SHP77 (cell line): ENCODE data around the gene MTFR2.

ENCODE experiments used
- DNase-seq, 2 experiments: peaks; one replicate each; lab custom pipeline; 2025; lab: John Stamatoyannopoulos, UW

MTFR2 gene

DNA sequence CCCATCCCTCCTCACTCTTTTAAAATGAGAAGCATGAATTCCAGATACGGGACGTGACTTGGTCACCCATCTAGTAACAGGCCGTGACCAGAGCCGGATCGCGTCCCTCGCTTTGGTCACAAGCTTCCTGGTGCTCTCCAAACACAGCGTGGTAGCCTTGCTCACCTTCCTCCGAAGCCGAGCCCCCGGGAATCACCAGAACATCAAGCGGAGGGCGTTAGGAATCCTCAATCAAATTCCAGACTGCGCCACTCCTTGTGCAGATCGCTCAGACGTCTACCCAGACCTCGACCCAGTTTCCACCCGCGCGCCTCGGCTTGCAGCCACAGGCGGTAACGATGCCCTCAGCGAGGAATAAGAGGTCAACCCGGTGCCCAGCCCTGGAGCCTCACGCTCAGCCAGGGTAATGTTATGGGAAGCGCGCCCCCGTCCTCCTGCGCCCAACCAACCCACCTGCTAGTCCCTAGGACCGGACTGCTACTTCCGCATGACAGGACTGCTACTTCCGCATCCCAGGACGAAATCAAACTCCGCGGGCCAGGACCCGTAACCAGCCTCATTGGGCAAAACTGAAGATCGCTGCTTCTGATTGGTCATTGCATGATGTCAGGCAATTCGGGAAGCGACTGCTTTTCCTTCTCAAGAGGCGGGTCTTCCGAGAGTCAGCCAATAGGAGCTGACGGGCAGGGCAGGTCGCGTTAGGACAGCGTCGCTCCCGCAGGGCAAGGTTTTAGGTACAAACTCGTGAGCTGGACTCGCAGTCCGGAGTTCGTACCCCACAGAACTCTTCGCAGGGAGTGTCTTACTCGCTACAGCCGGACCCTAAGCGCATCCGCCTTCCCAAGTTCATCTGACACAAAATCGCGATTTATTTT, at the start of gene MTFR2:
TSS of gene MTFR2 (minus strand) at position 501 of the 875 bp plus-strand sequence. CDS start 1,212 bp downstream, outside the sequence.
- peak; percentile 99 for DNase-seq

DNA sequence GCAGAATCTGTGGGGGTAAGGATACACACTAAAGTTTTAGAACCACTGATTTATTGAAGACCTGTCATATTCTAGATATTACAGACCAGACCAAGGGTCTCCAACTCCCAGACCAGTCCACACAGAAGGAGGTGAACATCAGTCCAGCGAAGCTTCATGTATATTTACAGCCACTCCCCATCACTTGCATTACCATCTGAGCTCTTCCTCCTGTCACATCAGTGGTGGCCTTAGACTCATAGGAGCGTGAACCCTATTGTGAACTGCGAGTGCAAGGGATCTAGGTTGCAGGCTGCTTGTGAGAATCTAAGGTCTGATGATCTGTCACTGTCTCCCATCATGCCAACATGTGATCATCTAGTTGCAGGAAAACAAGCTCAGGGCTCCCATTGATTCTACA, 44.5 kb upstream of the MTFR2 start:
- no peak for DNase-seq

DNA sequence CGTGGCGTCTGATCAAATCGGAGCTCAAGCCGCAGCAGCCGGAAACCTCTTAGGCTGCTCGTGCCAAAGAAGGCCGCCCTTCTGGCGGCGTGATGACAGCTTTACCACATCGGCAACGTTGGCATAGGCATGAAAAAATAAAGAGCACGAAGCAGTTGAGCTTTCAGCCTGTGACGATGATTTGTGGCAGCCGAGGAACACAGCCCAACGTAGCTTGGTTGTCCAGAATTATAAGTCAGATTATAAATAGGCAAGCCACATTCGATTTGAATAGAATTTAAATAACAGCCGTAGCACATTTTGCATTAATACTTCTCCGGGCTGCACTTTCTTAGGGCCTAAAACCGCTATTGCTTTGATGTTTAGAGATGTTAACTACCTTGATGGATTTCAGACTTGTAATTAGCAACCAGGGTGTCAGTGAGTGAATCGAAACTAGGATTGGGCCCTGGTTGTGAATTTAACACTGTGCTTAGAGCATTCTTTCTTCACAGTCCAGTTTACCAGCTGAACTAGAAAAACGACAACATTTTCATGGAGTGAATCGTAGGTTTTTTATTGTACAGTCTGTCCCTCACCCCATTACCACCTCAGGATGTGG, 40.4 kb upstream of the MTFR2 start:
- DNase-seq, result peak; percentile 84 to 88

DNA sequence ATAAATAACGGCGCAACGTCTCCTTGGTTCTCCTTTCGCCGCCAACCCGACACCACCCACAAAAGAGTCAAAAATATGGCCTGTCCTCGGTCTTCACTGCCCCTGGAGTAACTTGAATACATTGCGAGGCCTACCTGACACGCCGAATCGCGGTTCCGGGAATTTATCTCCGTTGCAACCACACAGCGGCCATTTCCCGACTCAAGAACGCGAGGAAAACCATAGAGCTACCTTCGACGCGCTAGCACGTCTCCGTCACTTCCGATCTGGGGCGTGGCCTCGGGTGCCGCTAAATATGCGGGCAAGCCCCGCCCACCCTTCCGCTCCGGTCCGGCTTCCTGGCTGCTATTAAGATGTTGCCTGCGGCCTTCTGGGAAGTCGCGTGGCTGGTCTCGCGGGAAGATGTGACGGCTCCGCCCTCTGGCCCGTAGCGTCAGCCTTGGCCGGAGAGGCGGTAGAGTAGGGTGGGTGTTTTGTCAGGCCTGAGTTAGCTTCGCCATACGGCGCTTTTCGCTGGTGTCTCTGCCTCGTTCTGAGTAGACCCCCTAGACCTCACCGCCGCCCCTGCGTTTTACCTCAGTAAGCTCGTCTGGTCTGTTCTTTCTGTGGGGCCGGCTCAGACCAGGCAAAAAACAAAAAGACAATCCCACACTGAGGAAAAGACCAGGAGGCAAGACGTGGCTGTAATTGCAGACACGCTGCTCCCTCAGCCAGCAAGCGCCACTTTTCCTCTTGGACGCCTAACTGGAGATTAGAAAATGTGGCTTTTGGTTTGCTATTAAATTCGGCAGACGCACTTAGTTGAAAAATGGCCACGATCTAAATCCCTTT, 39.7 kb upstream of the MTFR2 start, which contains the start of gene BCLAF1:
TSS of gene BCLAF1 (minus strand) at position 268 of the 831 bp plus-strand sequence. CDS start 9,980 bp downstream, outside the sequence.
- peak; percentile 96 to 97 for DNase-seq

DNA sequence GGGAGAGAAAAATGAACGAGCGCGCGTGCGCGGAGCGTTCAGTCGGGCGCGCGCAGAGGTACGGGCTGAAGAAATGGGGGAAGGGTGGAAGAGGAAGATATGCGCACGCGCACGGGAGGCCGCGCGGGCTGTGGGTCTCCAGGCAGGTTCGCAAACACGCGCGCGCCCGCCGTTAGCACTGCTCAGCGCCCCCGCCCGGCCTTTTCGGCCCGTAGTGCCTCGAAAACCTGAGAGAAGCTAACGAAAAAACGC, 39.1 kb upstream of the MTFR2 start:
- DNase-seq, result peak; percentile 81 to 88

DNA sequence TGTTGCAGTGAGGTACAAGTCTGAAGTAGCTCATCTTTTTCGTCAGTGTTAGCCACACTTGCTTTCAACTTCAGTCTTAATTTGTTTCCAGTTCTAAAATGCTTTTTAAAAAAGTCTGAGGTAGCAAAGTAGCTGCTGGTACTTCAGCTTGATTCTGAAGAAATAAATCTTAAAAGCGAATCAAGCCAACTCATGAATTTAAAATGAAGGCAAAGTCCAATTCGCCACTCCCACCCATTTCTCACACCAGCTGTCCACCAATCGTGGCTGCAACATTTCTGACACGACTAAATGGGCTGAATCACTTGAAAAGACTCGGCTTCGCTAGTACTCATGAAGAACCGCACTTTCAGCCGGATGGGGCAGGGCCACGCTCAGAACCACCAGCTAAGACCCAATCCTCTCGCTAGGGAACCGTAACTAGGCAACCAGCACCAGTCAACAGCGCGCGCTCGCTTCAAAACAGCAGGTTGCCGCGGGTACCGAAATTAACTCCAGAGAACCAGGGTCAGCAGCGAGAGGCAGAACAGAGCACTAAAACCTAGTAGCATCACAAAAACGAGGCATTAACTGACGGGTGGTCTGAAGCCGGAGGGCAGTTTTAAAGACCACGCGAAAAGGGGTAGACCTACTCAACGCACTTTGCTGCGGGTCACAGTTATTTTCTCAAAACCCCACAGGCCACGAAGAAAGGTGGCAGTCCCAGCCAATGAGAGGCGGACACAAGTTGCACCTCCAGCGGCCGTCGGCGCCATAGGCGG, 38.6 kb upstream of the MTFR2 start:
- DNase-seq, result peak in 1 of 2 experiments; percentile 36

DNA sequence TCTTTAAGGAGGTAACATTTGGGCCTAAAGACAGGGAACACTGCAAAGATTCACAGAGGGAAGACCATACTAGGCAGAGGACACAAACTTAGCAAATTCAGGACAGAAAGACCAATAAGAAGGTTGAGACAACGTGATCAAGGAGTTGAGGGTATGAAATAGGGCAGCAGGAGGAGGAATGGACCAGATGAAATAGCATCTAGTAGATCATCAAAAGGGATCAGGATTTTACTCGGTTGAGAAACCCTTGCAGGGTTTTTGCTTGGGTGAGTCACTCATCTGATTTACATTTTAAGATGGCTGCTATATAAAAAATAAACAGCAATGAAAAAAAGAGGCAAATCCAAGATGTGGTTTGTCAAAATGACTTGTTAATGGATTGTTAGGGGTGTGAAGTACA, 34.8 kb upstream of the MTFR2 start:
- DNase-seq, result no peak

DNA sequence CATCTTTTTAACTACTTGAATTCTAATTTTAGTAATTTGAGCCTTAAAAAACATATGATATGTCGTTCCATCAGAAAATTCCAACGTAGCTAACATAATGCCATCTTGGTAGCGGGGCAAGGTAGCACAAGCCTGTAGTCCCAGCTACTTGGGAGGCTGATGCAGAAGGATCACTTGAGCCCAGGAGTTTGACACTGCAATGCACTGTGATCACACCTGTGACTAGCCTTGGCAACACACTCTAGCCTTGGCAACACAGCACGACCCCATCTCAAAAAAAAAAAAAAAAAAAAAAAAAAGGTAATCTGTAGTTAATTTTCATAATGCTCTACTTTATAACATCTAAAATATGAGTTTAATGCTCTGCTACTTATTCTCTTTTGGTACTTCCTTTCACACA, 32.8 kb upstream of the MTFR2 start:
- no peak for DNase-seq

DNA sequence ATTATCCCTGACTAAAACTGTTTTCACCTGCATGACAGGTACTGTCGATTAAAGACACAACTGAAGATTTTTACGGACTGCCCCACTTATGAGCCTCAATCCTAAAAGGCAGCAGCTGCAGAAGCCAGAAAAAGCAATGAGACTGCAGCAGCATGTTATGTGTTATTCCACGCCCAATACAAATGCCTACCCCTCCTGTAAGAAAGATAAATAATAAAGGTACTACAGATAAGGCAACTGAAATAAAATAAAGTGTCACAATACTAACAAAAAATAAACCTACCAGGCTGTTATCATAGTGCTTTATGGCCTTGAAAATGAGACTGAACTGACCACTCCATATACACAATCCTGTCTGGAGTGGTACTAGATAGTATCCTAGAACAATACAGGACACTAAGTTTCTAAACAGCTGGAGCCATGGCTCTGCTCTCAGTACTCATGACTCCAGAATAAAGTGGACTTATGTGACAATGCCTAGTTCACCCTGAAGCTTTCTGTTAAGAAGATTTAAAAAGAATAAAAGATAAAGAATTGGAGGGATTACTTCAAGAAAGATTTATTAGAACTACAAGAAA, 30.0 kb upstream of the MTFR2 start:
- no peak for DNase-seq

DNA sequence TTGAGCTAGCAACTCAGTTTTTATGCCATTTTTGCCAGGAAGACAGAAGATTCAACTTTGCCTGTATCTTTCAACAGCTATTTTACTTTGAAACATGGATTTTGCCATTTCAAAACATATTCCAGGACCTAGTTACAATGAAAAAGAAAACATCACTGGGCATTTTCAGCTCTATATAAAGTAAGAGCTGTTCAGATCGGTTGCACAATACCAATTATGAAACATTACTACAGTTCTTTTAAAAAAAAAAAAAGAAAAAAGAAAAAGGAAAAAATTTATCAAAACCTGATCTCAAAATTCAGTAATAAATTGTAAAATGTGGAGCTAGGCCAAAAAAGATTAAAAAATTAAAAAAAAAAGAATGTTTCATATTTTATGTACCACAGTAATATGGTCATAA, 24.0 kb upstream of the MTFR2 start:
- DNase-seq, result no peak

DNA sequence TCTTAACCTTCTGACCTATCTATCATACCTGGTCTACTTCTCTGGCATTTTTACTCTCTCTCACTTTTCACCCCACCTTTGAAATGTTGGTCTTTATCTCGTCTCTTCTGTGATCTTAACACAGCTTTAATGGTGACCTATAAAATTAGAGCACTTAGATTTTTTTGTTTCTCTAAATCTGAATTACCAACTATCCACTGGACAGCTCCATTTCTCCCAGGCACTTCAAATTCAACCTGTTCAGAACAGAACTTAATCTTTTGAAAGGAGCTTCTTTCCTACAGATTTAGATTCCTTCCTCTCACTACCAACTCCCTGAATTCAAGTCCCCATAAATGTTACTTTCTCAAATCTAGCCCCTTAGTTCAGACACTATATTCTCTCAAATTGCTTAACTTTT, 15.0 kb upstream of the MTFR2 start:
- DNase-seq, result no peak

DNA sequence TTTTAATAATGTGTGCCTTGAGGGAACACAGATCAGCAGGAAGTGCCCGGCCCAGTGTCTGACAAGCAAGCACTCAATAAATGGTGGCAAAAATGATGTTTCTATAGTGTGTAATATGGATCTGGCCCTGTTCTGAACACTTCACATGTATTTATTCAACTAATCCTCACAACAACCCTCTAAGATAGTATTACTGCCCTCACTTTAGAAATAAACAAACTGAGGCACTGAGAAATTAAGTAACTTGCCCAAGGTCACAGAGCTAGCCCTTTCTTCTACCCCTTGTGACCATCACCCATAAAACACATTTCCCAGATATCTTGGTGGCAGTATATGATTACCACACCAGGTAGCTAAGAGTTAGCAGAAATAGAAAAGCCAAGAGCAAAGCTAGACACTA, 12.8 kb upstream of the MTFR2 start:
- no peak for DNase-seq

DNA sequence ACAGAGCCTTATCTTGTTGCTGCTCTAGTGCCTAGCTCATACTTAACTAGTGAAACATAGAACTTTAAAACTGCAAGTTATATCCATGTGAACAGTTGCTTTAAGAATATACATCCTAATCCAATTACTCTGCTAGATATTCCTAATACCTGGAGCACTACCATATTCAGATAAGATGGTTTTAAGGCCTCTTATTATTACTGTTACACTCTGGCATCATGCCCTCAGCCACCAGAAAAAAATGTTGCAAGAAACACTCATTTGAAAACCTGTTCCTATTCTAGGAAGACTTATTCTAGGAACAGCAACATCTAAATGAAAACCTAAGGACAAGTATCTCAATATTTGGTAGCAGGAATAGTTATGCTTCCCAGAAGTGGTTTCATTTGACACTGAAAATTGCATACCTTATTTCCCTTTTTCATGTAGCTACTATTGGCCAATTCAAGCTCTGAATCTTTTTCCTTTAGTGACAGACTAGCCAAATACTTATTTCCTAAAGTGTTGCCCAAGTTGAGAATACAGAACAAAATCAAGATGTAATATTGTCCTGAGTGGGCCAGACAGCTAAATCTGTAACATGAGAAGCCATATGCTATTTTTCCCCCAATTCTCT, 4.8 kb upstream of the MTFR2 start:
- DNase-seq, result no peak

DNA sequence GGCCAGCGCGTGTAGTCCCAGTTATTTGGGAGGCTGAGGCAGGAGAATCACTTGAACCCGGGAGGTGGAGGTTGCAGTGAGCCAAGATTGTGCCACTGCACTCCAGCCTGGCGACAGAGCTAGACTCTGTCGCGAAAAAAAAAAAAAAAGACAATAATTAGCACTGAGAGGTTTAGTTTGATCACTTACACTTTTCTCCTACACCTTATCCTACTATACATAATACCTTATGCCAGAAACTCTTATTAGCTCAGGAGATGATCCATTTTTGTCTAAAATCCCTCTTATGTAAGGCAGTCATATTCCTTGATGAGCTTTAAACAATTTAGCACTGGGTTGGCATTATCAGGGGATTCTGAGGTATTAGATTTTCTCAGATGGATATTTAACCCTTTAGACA, 3.6 kb upstream of the MTFR2 start:
- DNase-seq, result no peak

DNA sequence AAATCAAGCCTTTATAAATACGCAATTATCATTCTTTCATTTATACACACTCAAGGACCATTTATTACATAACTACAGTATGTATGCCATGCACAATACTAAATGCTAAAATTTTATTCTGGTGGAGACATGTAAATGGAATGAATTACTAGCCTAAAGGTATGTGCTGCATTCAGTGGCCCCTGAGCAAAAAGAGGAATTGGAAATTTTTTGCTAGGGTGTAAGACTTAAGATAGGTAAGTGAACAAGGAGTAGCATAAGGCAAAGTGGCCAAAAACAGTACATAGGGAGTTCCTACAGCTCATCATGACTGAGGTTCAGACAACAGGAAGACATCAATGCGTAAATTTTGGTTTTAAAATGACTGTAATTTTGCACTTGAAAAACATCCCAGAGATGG, 2.3 kb upstream of the MTFR2 start:
- no peak for DNase-seq

DNA sequence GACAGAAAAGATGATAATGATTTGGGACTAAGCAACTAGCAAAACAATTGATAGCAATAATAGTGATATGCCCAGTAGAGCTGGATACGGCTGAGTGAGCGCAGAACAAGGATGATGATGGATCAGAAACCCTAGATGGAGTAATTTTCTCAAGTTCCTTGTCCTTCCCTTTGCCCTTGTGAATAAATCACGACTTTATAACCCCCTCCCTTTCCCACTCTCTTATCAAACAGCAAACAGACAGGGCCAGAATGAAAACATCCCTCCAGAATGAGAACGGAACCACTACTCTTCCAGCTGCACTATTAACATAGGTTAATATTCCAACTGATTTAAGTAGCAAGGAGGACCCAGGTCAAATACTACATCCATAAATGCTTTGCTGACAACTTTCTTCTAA, 1.3 kb upstream of the MTFR2 start:
- DNase-seq, result no peak

DNA sequence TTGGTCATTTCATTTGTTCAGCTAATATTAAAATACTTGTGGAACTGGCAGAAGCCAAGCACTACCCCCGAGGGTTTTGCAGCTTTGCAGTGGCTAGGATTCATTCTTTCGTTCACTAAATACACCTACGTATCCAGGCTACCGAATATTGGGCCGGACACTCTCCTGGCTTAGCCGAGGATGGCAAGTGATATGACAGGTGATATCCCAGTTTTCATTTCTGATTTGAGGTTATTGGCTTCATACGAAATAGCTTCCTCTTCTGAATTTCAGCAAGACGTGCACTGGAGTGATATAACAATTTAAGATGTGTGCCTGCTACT, 536 bp upstream of the MTFR2 start:
- DNase-seq, result no peak

DNA sequence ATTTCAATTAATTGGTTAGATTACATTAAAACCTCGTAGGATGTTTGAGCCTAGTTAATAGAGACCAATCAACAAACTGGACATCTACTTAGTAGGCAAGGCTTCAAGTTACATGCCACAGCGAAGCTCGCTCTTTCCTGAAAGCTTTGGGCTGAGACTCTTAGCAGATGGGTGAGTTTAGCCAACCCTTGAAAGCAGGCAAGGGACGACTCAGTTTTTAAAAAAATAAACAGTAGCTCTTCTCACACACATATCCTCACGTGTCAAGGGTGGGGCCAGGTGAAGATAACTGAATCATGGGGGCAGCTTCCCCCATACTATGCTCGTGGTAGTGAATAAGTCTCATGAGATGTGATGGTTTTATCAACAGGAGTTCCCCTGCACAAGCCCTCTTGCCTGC, 775 bp downstream of the MTFR2 start:
- DNase-seq, result no peak

DNA sequence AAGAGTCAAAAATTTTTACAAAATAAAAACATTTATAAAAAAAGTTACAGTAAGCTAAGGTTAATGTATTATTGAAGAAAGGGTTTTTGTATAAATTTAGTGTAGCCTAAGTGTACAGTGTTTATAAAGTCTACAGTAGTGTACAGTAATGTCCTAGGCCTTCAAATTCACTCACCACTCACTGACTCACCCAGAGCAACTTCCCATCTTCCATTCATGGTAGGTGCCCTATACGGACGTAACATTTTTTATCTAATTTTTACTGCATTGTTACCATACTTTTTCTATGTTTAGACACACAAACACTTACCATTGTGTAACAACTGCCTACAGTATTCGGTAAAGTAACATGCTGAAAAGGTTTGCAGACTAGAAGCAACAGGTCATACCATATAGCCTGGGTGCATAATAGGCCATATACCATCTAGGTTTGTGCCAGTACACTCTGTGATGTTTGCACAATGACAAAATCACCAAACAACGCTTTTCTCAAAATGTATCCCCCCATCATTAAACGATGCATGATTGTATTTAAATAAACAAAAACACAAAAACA, 6.0 kb downstream of the MTFR2 start:
- DNase-seq, result no peak

DNA sequence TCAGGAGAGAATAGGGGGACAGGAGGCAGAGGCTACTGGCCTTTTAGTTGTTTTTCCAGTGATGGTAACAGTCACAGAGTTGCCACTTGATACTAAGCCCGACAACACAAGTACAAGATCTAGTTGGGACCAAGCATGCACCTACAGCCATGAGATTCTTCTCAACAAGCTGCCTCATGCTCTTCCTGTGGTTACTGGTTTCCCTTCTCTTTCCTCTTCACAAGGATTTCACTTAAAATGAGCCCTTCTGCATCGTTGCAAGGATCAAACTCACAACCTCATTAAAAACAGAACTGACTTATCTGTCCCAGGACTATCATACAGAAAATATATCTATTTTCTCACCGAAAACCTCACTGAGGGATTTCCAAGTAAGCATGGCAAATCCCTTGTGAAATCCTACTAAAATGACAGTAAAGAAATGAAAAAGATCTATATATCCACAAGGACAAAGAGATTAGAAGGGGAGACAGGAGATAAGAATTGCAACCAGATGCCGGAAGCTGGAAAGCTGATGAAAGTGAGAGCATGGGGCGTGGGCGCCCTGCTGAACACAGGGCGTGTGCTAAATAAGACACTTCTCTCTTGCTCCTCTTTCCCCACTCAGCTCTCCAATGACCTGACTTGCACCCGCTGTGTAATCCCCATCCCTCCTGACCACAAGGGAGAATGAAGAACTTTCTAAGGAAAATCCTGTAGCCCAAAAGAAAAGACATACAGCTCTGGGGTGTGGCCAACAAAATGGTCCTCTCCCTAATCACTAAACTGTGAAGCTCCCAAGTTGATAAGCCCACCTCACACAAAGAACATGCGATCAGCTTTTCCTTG, 13.4 kb downstream of the MTFR2 start:
- no peak for DNase-seq
